ENCODE data around the gene COBLL1.

GRCh38 chr2:164742738-164743317 lies 98.8 kb downstream of the COBLL1 start:
- TF ChIP-seq CTCF (conservative IDR thresholded peaks at IDR 0.05 in 1 of 2, IDR thresholded peaks at IDR 0.05 in 1 of 2; ENCODE audit: low read depth in 1 of 2, low read length in 2 of 2), result no peak
- no peak for TF ChIP-seq EZH2 (IDR thresholded peaks at IDR 0.05; ENCODE audit: low read length, missing control alignments)

Data from fibroblast of lung (primary cell).